HG02623 (cell line): ENCODE measurements around the gene GRIP1.

Source experiments
- ATAC-seq: cut with Tn5 transposase; IDR thresholded peaks from one replicate; pipeline ENCODE4 v1.9.1; 2021; ENCODE audit warnings: moderate library complexity; ENCODE audit not compliant: unreplicated experiment

Gene GRIP1

DNA sequence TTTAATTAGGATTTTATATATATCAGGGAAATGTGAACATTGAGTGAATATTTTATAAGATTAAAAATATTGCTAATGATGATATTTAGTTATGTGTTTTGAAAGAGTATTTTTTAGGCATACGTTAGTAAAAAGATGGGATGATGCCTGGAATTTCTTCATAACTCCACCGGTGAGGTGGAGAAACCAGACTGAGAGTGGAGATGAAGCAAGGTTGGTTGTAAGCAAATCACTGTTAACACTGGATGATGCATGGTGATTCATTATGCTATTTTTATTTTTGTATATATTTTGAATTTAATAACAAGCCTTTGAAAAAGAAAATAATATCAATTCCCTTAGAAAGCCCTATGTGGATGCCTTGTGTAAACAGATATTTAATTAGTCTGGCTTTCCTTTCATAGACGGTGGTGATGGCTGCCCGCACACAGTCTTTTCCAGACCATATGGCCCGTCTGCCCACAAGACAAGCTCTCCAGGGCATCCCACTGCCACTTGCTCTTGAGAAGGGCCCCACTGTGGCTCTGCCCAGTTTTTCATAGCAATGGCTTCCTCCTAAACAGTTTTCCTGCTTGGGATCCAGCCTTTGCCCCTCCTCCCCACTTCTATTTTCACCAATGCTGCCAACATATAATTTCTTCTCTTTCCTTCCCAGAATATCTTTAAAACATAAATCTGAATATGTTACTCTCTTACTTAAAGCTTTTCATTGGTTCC, 281.1 kb downstream of the GRIP1 start:
- ATAC-seq, result no peak

GRCh38 chr12:66393890-66394289, 285.0 kb downstream of the GRIP1 start:
- ATAC-seq, result no peak

GRCh38 chr12:66392266-66392915, 286.5 kb downstream of the GRIP1 start:
- no peak for ATAC-seq

GRCh38 chr12:66388517-66388916, 290.4 kb downstream of the GRIP1 start:
- no peak for ATAC-seq

GRCh38 chr12:66387117-66387516, 291.8 kb downstream of the GRIP1 start:
- ATAC-seq, result no peak

DNA sequence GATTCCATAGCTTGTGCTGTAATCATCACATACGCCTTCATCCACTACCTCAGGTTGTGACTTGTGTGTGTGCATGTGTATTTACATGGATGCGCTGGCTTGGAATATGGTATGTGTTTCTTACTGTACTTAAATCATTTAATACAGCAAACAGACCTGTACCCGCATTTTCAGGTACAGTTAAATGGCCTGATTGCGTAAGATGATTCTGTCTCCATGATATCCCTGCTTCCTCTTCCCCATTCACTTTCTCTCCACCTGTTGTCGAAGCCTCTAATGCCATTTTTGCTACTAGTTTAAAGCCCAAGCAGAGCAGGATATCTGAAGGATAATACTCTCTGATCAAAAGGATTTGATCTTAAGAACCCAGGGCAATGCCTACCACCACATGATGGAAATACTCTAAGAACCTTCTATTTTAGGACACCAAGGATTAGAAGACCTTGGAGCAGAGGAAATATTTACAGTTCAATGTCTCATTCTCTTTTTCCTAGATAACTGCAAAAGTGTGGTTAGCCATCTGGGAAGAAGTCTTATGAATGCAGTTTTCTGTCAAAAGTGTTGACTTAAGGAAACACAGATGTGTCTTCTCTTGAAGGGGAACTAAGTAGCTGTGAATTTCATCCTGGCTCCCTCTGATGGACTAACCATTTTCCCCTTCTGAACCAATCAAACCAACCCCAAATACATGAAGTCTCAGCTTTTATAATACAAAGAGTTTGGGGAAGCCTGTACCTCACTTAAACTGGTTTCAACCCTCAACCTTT, 297.9 kb downstream of the GRIP1 start:
- ATAC-seq, result no peak

DNA sequence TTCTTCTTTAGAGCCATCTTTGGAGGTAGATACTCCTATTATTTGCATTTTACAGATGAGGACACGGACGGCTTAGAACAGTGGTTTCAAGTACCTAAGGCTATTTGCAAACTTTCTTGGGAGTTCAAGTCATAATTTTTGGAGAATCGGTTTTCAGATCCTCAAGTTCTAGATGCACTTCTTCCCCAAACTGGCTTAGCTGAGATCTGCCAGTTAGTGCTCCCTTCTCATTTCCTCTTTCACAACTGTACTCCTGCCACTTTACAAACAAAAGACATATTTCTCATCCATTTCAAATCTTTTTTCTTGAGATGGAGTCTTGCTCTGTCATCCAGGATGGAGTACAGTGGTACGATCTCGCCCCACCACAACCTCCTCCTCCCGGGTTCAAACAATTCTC, 299.3 kb downstream of the GRIP1 start:
- no peak for ATAC-seq

GRCh38 chr12:66375560-66375959, 303.3 kb downstream of the GRIP1 start:
- ATAC-seq, result no peak

DNA sequence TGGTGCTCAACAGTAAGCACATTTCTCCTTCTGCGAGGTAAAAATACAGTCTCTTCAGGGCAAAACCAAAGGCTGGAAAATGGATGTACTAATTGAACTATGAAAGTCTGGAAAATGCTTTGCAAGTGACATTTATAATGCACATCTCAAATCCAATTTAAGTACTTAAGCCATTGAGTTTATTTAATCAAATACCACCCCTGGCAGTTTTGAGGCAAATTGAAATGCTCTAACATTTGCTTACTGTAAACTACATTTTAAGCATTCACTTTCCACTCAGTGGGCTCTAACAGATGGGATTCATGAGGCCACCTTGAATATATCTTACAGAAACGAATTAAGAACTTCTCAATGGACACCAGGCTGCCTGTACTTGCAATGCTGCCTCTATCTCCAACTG, 306.9 kb downstream of the GRIP1 start:
- no peak for ATAC-seq

GRCh38 chr12:66367015-66367667, 311.7 kb downstream of the GRIP1 start:
- ATAC-seq, result no peak

GRCh38 chr12:66365718-66366490, 313.0 kb downstream of the GRIP1 start:
- no peak for ATAC-seq

- ATAC-seq, result no peak
Observed at GRCh38 chr12:66361703-66362102, 317.2 kb downstream of the GRIP1 start.

DNA sequence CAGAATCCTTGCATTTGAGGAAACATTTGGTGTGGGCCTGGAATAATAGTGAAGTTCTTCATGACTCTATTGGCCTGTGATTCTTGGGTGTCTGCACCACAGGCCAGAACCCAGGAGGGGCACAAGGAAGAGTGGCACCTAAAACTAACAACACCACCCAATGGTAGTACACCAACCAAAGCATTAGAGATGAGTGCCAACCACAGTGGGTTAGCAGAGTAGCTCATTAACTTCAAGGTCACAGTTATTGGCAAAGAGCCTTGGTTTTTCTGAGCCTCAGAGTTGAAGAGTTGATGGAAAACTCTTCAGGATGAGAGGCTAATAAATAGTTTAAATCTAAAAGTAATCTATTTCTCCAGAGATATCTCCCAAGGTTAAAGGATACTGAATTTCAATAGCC, 319.6 kb downstream of the GRIP1 start:
- no peak for ATAC-seq

GRCh38 chr12:66354291-66354690, 324.6 kb downstream of the GRIP1 start:
- no peak for ATAC-seq

GRCh38 chr12:66352899-66353298, 326.0 kb downstream of the GRIP1 start:
- no peak for ATAC-seq

DNA sequence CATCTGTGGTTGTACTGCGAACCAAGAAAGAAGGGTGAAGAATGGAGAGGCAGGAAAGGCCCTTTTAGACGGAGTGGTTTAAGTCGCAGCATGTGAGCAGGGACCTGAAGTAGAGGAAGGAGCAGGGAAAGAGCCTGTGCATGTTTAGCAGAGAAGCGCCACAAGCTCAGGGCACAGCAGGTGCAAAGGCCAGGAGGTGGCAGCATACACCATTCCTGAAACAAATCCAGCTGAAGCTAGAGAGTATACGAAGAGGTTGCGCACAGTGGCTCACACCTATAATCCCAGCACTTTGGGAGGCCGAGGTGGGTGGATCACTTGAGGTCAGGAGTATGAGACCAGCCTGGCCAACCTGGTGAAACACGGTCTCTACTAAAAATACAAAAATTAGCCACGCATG, 326.7 kb downstream of the GRIP1 start:
- ATAC-seq, result no peak

DNA sequence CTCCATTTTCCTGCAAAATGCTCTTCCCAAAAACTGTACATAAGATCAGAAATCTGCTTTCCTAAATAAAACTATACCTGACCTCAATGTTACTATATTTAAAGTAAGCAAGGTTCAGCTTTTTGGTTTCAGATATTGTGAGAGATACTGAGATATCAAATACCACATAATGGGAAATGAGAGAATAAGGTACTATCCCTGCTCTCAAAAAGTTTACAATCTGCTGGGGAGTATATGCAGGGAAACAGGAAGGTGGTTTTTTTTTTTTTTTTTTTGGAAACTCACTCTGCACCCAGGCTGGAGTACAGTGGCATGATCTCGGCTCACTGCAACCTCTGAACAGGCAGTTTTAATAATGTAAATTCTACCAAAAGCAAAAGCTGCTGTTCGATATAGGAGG, 327.6 kb downstream of the GRIP1 start:
- no peak for ATAC-seq

DNA sequence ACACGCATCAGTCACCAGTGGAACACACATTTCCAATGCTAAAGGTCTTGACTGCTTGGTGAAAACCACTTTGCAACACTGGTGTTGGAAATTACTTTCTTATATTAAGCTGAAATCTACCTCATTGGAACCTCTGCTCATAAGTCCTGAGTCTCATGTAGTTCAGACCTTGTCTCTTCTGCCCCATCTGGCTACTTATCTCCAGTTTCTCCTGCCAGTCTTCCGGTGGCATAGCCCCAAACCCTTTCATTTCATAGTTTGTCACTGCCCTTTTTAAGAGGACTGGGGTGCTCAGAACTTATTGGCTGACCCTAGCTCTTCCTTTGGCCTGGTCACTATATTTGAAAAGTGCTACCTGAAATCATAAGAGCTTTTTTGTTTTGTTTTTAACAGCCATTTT, 332.9 kb downstream of the GRIP1 start:
- ATAC-seq, result no peak

DNA sequence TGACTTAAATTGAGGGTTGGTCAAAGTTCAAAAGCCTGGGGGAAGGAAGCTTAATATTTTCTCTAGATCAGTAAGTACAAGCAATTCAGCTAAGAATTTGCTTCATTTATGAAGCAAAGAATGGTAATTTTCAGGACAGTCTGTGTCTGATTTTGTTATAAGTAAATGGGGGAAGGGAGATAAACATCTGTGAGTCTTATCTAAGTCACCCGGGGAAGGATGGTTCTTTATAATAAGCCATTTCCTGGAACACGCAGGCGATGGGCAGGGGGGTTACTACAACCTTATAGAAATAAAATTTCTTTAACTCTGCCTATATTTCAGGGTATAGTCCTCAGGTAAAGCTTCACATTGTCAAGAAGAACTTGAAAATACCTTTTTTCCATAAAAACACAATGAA, 333.7 kb downstream of the GRIP1 start:
- no peak for ATAC-seq

DNA sequence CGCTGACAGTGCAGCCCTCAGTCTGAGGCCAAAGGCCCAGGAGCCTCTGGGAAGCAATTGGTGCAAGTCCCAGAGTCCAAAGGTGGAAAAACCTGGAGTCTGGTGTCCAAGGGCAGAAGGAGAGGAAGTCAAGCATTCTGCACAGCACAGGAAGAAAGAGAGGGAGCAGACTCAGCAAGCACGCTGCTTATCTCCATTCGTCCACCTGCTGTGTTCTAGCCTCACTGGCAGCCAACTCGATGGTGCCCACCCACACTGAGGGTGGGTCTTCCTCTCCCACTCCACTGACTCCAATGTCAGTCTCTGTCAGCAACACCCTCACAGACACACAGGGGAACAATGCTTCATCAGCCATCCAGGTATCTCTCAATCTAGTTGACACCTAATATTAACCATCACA, 337.8 kb downstream of the GRIP1 start:
- ATAC-seq, result no peak

DNA sequence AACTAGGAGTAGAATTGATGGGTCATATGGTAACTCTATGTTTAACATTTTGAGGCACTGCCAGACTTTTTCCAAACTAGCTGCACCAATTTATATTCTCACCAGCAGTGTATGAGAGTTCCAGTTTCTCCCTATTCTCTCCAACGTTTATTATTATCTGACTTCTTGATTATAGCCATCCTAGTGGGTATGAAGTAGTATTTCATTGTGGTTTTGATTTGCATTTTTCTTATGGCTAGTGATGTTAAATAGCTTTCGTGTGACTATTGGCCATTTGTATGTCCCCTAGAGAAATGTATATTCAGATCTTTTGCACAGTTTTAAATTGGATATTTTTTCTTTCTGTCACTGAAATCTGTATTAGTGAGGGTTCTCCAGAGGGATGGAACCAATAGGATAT, 338.7 kb downstream of the GRIP1 start:
- no peak for ATAC-seq
